Measurements from ENCODE around the gene ZMYM2.
A peak's percentile ranks its signal among the peaks of the same experiment; 100 is the strongest.

The ZMYM2 gene

DNA sequence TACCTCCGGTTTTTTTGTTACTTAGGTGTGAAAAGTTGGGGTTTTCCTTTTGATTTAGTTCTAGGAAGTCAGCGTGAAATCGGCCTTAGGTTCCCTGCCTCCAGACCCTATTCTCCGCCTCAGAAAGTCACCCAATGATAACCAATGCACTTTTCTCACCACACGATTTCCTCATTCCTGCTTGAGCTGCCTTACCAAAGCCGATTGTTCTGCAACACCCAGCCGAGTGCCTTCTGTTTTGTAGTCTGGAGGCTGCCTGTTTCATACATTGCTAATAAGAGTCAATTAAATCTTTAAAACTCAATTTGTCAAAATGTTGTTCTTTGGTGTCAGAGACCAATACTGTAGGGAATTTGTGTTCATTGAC lies 162.6 kb downstream of the ZMYM2 start:
- Histone ChIP-seq H3K27ac (ENCODE audit: low read depth, low read length, poor library complexity, severe bottlenecking) (no peak overlapping the region), H3K27me3 (ENCODE audit: insufficient read depth, low read length) (peaks cover 5% of the 10 kb centered on the region; the same call in 1 of the 2 replicates), H3K79me2 (ENCODE audit: insufficient read depth, low read length) (no peaks in the 10 kb centered on the region), H3K36me3 (ENCODE audit: insufficient read depth, low read length) (no peaks in the 10 kb centered on the region), H3K4me1 (ENCODE audit: insufficient read depth, low read length, severe bottlenecking) (peaks cover 31% of the 10 kb centered on the region), H3F3A (ENCODE audit: insufficient read depth, low read length) (no peaks in the 10 kb centered on the region), H3K9ac (ENCODE audit: low read length) (peak overlapping the region; percentile 20; the same call in 1 of the 2 replicates), H3K4me3 (ENCODE audit: low read depth, low read length, poor library complexity, severe bottlenecking) (peak overlapping the region; percentile 54), H4K20me1 (ENCODE audit: insufficient read depth, low read length) (no peaks in the 10 kb centered on the region), H3K9me3 (ENCODE audit: low read length) (no peaks in the 10 kb centered on the region), H3K9me2 (ENCODE audit: low read depth, low read length) (no peaks in the 10 kb centered on the region), H3K4me2 (ENCODE audit: low read length) (peak overlapping the region; percentile 52), H2AFZ (ENCODE audit: low read length) (no peak overlapping the region)
- TF ChIP-seq EZH2 (IDR thresholded peaks at IDR 0.05; ENCODE audit: borderline replicate concordance, low read length) (no peak), CTCF (IDR thresholded peaks at IDR 0.05; ENCODE audit: low read length) (no peak)

GRCh38 chr13:20124303-20124702 lies 165.8 kb downstream of the ZMYM2 start:
- Histone ChIP-seq H2AFZ (ENCODE audit: low read length) (no peak overlapping the region), H3F3A (ENCODE audit: insufficient read depth, low read length) (no peaks in the 10 kb centered on the region), H3K4me3 (ENCODE audit: low read depth, low read length, poor library complexity, severe bottlenecking) (no peak overlapping the region), H3K36me3 (ENCODE audit: insufficient read depth, low read length) (no peaks in the 10 kb centered on the region), H3K79me2 (ENCODE audit: insufficient read depth, low read length) (no peaks in the 10 kb centered on the region), H3K4me1 (ENCODE audit: insufficient read depth, low read length, severe bottlenecking) (peaks cover 34% of the 10 kb centered on the region), H3K27me3 (ENCODE audit: insufficient read depth, low read length) (peaks cover 9% of the 10 kb centered on the region; the same call in 1 of the 2 replicates), H3K9me3 (ENCODE audit: low read length) (no peaks in the 10 kb centered on the region), H3K27ac (ENCODE audit: low read depth, low read length, poor library complexity, severe bottlenecking) (no peak overlapping the region), H3K4me2 (ENCODE audit: low read length) (no peak overlapping the region), H4K20me1 (ENCODE audit: insufficient read depth, low read length) (no peaks in the 10 kb centered on the region), H3K9ac (ENCODE audit: low read length) (no peak overlapping the region), H3K9me2 (ENCODE audit: low read depth, low read length) (no peaks in the 10 kb centered on the region)
- TF ChIP-seq EZH2 (IDR thresholded peaks at IDR 0.05; ENCODE audit: borderline replicate concordance, low read length), result no peak
- no peak for TF ChIP-seq CTCF (IDR thresholded peaks at IDR 0.05; ENCODE audit: low read length)

GRCh38 chr13:20125129-20125782 lies 166.7 kb downstream of the ZMYM2 start:
- Histone ChIP-seq H3K27ac (ENCODE audit: low read depth, low read length, poor library complexity, severe bottlenecking) (no peak overlapping the region), H2AFZ (ENCODE audit: low read length) (no peak overlapping the region)

More at GRCh38 chr13:20125129-20125782, 166.7 kb downstream of the ZMYM2 start:
- peaks cover 9% of the 10 kb centered on the region; the same call in 1 of the 2 replicates for H3K27me3 ChIP-seq (ENCODE audit: insufficient read depth, low read length)
- H3K9me3 ChIP-seq (ENCODE audit: low read length), result no peaks in the 10 kb centered on the region
- no peaks in the 10 kb centered on the region for H3K9me2 ChIP-seq (ENCODE audit: low read depth, low read length)
- H3K4me1 ChIP-seq (ENCODE audit: insufficient read depth, low read length, severe bottlenecking), result peaks cover 24% of the 10 kb centered on the region
- no peaks in the 10 kb centered on the region for H3F3A ChIP-seq (ENCODE audit: insufficient read depth, low read length)
- no peak overlapping the region for H3K4me3 ChIP-seq (ENCODE audit: low read depth, low read length, poor library complexity, severe bottlenecking)
- TF ChIP-seq CTCF (IDR thresholded peaks at IDR 0.05; ENCODE audit: low read length), result no peak
- no peak for TF ChIP-seq EZH2 (IDR thresholded peaks at IDR 0.05; ENCODE audit: borderline replicate concordance, low read length)
- H3K79me2 ChIP-seq (ENCODE audit: insufficient read depth, low read length), result no peaks in the 10 kb centered on the region
- H3K9ac ChIP-seq (ENCODE audit: low read length), result no peak overlapping the region
- no peaks in the 10 kb centered on the region for H4K20me1 ChIP-seq (ENCODE audit: insufficient read depth, low read length)
- H3K4me2 ChIP-seq (ENCODE audit: low read length), result no peak overlapping the region
- no peaks in the 10 kb centered on the region for H3K36me3 ChIP-seq (ENCODE audit: insufficient read depth, low read length)

All from OCI-LY1 (cell line).